Neural crest cell (in vitro differentiated cells): ENCODE data around the gene PRKCA. TPM values are rescaled to one million over a fixed set of nuclear protein-coding genes. Genes with fewer than 3 reads are reported as not detected.

Source experiments
- DNase-seq: peaks from one replicate; pipeline ENCODE4 v3.0.0; 2021; ENCODE audit warnings: low read depth, mixed read lengths, low spot score
- H3K27ac Mint-ChIP-seq: one replicate; pipeline ENCODE4 v1.8.0; 2021; ENCODE audit warnings: mild to moderate bottlenecking, mixed read lengths; ENCODE audit not compliant: unreplicated experiment
- H3K27me3 Mint-ChIP-seq: 2 replicates; pipeline ENCODE4 v1.8.0; 2021; ENCODE audit warnings: low read depth, mild to moderate bottlenecking, mixed read lengths
- H3K36me3 Mint-ChIP-seq: 2 replicates; pipeline ENCODE4 v1.8.0; 2021; ENCODE audit warnings: low read depth, mild to moderate bottlenecking, mixed read lengths
- H3K4me1 Mint-ChIP-seq: 2 replicates; pipeline ENCODE4 v1.8.0; 2021; ENCODE audit warnings: mixed read lengths
- H3K4me3 Mint-ChIP-seq: one replicate; pipeline ENCODE4 v1.8.0; 2021; ENCODE audit warnings: mild to moderate bottlenecking, mixed read lengths
- H3K9me3 Mint-ChIP-seq: 2 replicates; pipeline ENCODE4 v1.8.0; 2021; ENCODE audit warnings: mixed read lengths
- CTCF ChIP-seq: fragments of 200-600 bp; sonication (generic); conservative IDR thresholded peaks from 2 replicates; pipeline ENCODE4 v1.5.0; 2021; ENCODE audit warnings: antibody characterized with exemption, mild to moderate bottlenecking
- total RNA-seq: library from RNA; stranded (reverse); gene quantifications from 2 replicates; pipeline ENCODE4 v1.2.1, GENCODE V29; 2021

PRKCA gene
- total RNA-seq, 1 donor from 2014 or later, result 22.7 TPM

DNA sequence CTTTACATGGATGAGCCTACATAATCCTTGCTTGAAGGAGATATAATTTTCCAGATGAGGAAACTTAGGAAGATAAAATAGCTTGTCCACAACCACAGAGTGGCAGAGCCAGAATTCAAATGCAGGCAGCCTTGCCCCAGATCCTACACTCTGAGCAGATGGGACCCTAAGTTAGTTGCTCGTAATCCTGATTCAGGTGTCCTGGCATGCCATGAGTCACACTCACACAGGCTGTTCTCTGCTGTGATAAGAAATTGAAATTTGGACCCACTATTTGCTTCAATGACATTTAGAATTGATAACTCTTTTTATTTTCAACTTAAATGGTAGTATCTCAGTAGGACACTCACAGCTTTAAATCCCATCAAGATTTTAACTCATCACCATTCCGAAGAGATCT, 381.8 kb downstream of the PRKCA start:
- H3K27me3 Mint-ChIP-seq, result no peaks in the 10 kb centered on the region
- H3K36me3 Mint-ChIP-seq, result peaks cover 3% of the 10 kb centered on the region
- TF ChIP-seq CTCF, result no peak
- no peak overlapping the region for H3K27ac Mint-ChIP-seq
- peaks cover 71% of the 10 kb centered on the region for H3K4me1 Mint-ChIP-seq
- H3K9me3 Mint-ChIP-seq, result no peaks in the 10 kb centered on the region
- H3K4me3 Mint-ChIP-seq, result no peak overlapping the region
- no peak for DNase-seq

- DNase-seq, result no peak
- H3K9me3 Mint-ChIP-seq, result no peaks in the 10 kb centered on the region
- no peaks in the 10 kb centered on the region for H3K36me3 Mint-ChIP-seq
- peaks cover 71% of the 10 kb centered on the region for H3K4me1 Mint-ChIP-seq
- H3K27ac Mint-ChIP-seq, result no peak overlapping the region
- no peaks in the 10 kb centered on the region for H3K27me3 Mint-ChIP-seq
- no peak overlapping the region for H3K4me3 Mint-ChIP-seq
- no peak for TF ChIP-seq CTCF
These were observed 382.3 kb downstream of the PRKCA start for GRCh38 chr17:66684731-66685130.

- no peak overlapping the region for H3K27ac Mint-ChIP-seq
- H3K4me3 Mint-ChIP-seq, result no peak overlapping the region
- H3K27me3 Mint-ChIP-seq, result no peaks in the 10 kb centered on the region
These were observed 384.2 kb downstream of the PRKCA start for GRCh38 chr17:66686601-66687000.

DNA sequence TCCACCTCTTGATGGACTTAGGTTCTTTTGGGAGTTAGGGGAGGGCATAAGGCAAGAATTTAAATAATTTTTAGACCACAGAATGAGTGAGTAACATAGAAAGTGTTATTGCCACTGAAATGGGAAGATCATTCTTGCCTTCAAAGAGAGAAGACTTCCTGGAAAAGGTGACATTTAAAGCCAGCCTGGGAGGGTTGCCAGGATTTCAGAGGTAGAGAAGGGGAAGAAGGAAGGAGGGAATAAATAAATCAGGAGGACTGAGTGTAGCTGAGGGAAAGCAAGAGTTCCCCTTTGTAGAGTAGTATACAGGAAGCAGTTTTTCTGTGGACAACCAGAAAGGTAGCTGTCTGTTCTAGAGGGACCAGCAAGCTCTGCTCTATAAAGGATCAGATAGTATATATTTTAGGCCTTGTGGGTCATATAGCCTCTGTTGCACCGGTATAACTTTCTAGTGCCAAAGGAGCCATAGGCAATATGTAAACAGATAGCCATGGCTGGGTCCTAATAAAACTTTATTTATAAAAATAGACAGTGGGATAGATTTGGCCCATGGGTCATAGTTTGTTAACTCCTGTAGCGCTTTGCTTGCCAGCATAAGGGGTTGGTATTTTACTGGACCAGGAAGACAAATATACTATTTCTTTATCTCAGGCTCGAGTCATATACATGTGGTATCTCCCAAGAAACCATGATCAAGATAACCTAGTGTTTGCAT, 385.3 kb downstream of the PRKCA start:
- Mint-ChIP-seq H3K27ac (peak overlapping the region; percentile 68), H3K36me3 (peaks cover 4% of the 10 kb centered on the region), H3K9me3 (no peaks in the 10 kb centered on the region), H3K4me1 (peaks cover 69% of the 10 kb centered on the region), H3K4me3 (no peak overlapping the region), H3K27me3 (no peaks in the 10 kb centered on the region)
- no peak for DNase-seq
- no peak for TF ChIP-seq CTCF

More at GRCh38 chr17:66686601-66687000, 384.2 kb downstream of the PRKCA start:
- TF ChIP-seq CTCF, result no peak
- Mint-ChIP-seq H3K9me3 (no peaks in the 10 kb centered on the region), H3K4me1 (peaks cover 67% of the 10 kb centered on the region), H3K36me3 (no peaks in the 10 kb centered on the region)
- DNase-seq, result no peak

DNA sequence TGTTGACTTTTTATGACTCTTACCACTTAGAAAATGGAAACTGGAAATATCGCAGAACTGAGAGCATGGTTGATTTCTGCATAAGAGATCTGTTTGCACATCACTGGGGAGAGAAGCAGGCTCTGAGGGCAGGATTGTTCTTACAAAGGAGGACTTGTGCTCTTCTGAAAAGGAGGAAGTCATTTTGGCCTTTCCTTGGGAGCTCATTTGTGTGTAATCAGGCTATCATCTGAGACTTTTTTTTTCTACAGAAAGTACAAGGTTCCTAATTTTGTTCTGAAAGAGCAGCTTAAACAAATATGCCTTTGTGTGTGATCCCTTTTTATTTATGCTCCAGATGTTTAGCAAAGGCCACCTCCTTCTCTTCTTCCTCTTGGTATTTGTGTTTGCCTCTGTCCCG, 386.8 kb downstream of the PRKCA start:
- peak overlapping the region; percentile 69 for H3K27ac Mint-ChIP-seq
- H3K4me3 Mint-ChIP-seq, result peak overlapping the region; percentile 16
- no peaks in the 10 kb centered on the region for H3K9me3 Mint-ChIP-seq
- no peaks in the 10 kb centered on the region for H3K27me3 Mint-ChIP-seq
- TF ChIP-seq CTCF, result no peak
- peaks cover 4% of the 10 kb centered on the region for H3K36me3 Mint-ChIP-seq
- no peak for DNase-seq
- peaks cover 59% of the 10 kb centered on the region for H3K4me1 Mint-ChIP-seq
